Measurements from ENCODE around the gene ENPEP.

ENPEP gene

GRCh38 chr4:110614173-110614963 lies 138.4 kb downstream of the ENPEP start:
- Histone ChIP-seq H3K9me3 (ENCODE audit: control insufficient read depth, insufficient read depth, low read length) (no peaks in the 10 kb centered on the region), H3K9ac (ENCODE audit: low read depth, low read length) (peak overlapping the region; percentile 63), H3K36me3 (ENCODE audit: insufficient read depth, low read length) (no peaks in the 10 kb centered on the region), H3K4me1 (ENCODE audit: insufficient read depth, low read length) (no peaks in the 10 kb centered on the region; the same call in 1 of the 2 replicates)

All from ES-I3 (cell line).